Central memory CD8-positive, alpha-beta T cell (primary cell): ENCODE data around the gene DLGAP1.

ENCODE experiments used
- ATAC-seq: fragments of 150-1000 bp; cut with Tn5 transposase; replicated peaks from 2 replicates; pipeline ENCODE4 v1.10.0; 2022; ENCODE audit warnings: mild to moderate bottlenecking, moderate FRiP score, moderate number of reproducible peaks; ENCODE audit not compliant: poor library complexity, severe bottlenecking; ENCODE audit errors: extremely low read depth
- DNase-seq, 2 donors: peaks; one replicate each; pipeline ENCODE4 v3.0.0; 2021; ENCODE audit warnings: low spot score in 2 of 2
- H3K27ac Mint-ChIP-seq: one replicate; pipeline ENCODE4 v1.8.0; 2022; ENCODE audit warnings: low read depth, mild to moderate bottlenecking, moderate library complexity, mixed read lengths
- H3K27me3 Mint-ChIP-seq: one replicate; pipeline ENCODE4 v1.8.0; 2022; ENCODE audit warnings: mixed read lengths
- H3K36me3 Mint-ChIP-seq: one replicate; pipeline ENCODE4 v1.8.0; 2022; ENCODE audit warnings: mild to moderate bottlenecking, moderate library complexity, mixed read lengths; ENCODE audit not compliant: insufficient read depth
- H3K4me1 Mint-ChIP-seq: one replicate; pipeline ENCODE4 v1.8.0; 2022; ENCODE audit warnings: mixed read lengths
- H3K4me3 Mint-ChIP-seq: one replicate; pipeline ENCODE4 v1.8.0; 2022; ENCODE audit warnings: mild to moderate bottlenecking, moderate library complexity, mixed read lengths
- H3K9me3 Mint-ChIP-seq: one replicate; pipeline ENCODE4 v1.8.0; 2022; ENCODE audit warnings: mixed read lengths

The DLGAP1 gene

GRCh38 chr18:4369705-4370104, 85.4 kb downstream of the DLGAP1 start:
- Mint-ChIP-seq H3K9me3 (peaks cover 32% of the 10 kb centered on the region), H3K27ac (no peak overlapping the region), H3K36me3 (no peaks in the 10 kb centered on the region), H3K27me3 (no peaks in the 10 kb centered on the region), H3K4me3 (no peak overlapping the region), H3K4me1 (no peaks in the 10 kb centered on the region)
- no peak for ATAC-seq
- DNase-seq = no peak

GRCh38 chr18:4360221-4360715, 94.8 kb downstream of the DLGAP1 start:
- DNase-seq (no peak), ATAC-seq (no peak)
- no peak overlapping the region for H3K27ac Mint-ChIP-seq
- no peak overlapping the region for H3K4me3 Mint-ChIP-seq
- no peaks in the 10 kb centered on the region for H3K4me1 Mint-ChIP-seq
- H3K27me3 Mint-ChIP-seq = no peaks in the 10 kb centered on the region
- no peaks in the 10 kb centered on the region for H3K36me3 Mint-ChIP-seq
- H3K9me3 Mint-ChIP-seq = peaks cover 47% of the 10 kb centered on the region

- Mint-ChIP-seq H3K4me3 (no peak overlapping the region), H3K27me3 (no peaks in the 10 kb centered on the region), H3K27ac (no peak overlapping the region), H3K9me3 (peaks cover 48% of the 10 kb centered on the region), H3K36me3 (no peaks in the 10 kb centered on the region), H3K4me1 (no peaks in the 10 kb centered on the region)
- DNase-seq (no peak), ATAC-seq (no peak)
Observed at GRCh38 chr18:4358618-4359017, 96.5 kb downstream of the DLGAP1 start.

- H3K27me3 Mint-ChIP-seq = no peaks in the 10 kb centered on the region
- peaks cover 46% of the 10 kb centered on the region for H3K9me3 Mint-ChIP-seq
- no peaks in the 10 kb centered on the region for H3K4me1 Mint-ChIP-seq
- no peak overlapping the region for H3K27ac Mint-ChIP-seq
- ATAC-seq (no peak), DNase-seq (no peak)
- H3K36me3 Mint-ChIP-seq = no peaks in the 10 kb centered on the region
- no peak overlapping the region for H3K4me3 Mint-ChIP-seq
Observed at GRCh38 chr18:4357579-4357978, 97.5 kb downstream of the DLGAP1 start.

GRCh38 chr18:4356929-4357328, 98.2 kb downstream of the DLGAP1 start:
- Mint-ChIP-seq H3K4me3 (no peak overlapping the region), H3K36me3 (no peaks in the 10 kb centered on the region), H3K4me1 (no peaks in the 10 kb centered on the region), H3K27ac (no peak overlapping the region), H3K27me3 (no peaks in the 10 kb centered on the region), H3K9me3 (peaks cover 52% of the 10 kb centered on the region)
- ATAC-seq = no peak
- DNase-seq = no peak

GRCh38 chr18:4353853-4354418, 101.2 kb downstream of the DLGAP1 start:
- H3K27ac Mint-ChIP-seq = no peak overlapping the region
- no peaks in the 10 kb centered on the region for H3K36me3 Mint-ChIP-seq
- ATAC-seq = no peak
- DNase-seq = no peak
- H3K4me1 Mint-ChIP-seq = no peaks in the 10 kb centered on the region
- no peak overlapping the region for H3K4me3 Mint-ChIP-seq
- no peaks in the 10 kb centered on the region for H3K27me3 Mint-ChIP-seq
- peaks cover 35% of the 10 kb centered on the region for H3K9me3 Mint-ChIP-seq

GRCh38 chr18:4352746-4353551, 102.2 kb downstream of the DLGAP1 start:
- Mint-ChIP-seq H3K9me3 (peaks cover 35% of the 10 kb centered on the region), H3K27me3 (no peaks in the 10 kb centered on the region), H3K4me1 (no peaks in the 10 kb centered on the region), H3K27ac (no peak overlapping the region), H3K4me3 (no peak overlapping the region), H3K36me3 (no peaks in the 10 kb centered on the region)
- DNase-seq (no peak), ATAC-seq (no peak)

GRCh38 chr18:4351005-4351404, 104.1 kb downstream of the DLGAP1 start:
- no peaks in the 10 kb centered on the region for H3K36me3 Mint-ChIP-seq
- H3K4me1 Mint-ChIP-seq = no peaks in the 10 kb centered on the region
- no peak overlapping the region for H3K4me3 Mint-ChIP-seq
- DNase-seq (no peak), ATAC-seq (no peak)
- no peaks in the 10 kb centered on the region for H3K27me3 Mint-ChIP-seq
- no peak overlapping the region for H3K27ac Mint-ChIP-seq
- peaks cover 24% of the 10 kb centered on the region for H3K9me3 Mint-ChIP-seq

GRCh38 chr18:4335386-4335785, 119.7 kb downstream of the DLGAP1 start:
- DNase-seq (no peak), ATAC-seq (no peak)
- no peak overlapping the region for H3K4me3 Mint-ChIP-seq
- no peak overlapping the region for H3K27ac Mint-ChIP-seq
- H3K36me3 Mint-ChIP-seq = no peaks in the 10 kb centered on the region
- H3K9me3 Mint-ChIP-seq = peaks cover 20% of the 10 kb centered on the region
- H3K27me3 Mint-ChIP-seq = no peaks in the 10 kb centered on the region
- H3K4me1 Mint-ChIP-seq = no peaks in the 10 kb centered on the region

- Mint-ChIP-seq H3K36me3 (no peaks in the 10 kb centered on the region), H3K9me3 (peaks cover 20% of the 10 kb centered on the region), H3K4me3 (no peak overlapping the region), H3K27ac (no peak overlapping the region), H3K27me3 (no peaks in the 10 kb centered on the region), H3K4me1 (no peaks in the 10 kb centered on the region)
- no peak for DNase-seq
- no peak for ATAC-seq
Observed at GRCh38 chr18:4333043-4333442, 122.1 kb downstream of the DLGAP1 start.

GRCh38 chr18:4319738-4320677, 135.1 kb downstream of the DLGAP1 start:
- Mint-ChIP-seq H3K9me3 (peaks cover 11% of the 10 kb centered on the region), H3K27ac (no peak overlapping the region), H3K27me3 (no peaks in the 10 kb centered on the region), H3K4me1 (no peaks in the 10 kb centered on the region), H3K36me3 (no peaks in the 10 kb centered on the region), H3K4me3 (no peak overlapping the region)
- DNase-seq = no peak
- no peak for ATAC-seq

- no peaks in the 10 kb centered on the region for H3K36me3 Mint-ChIP-seq
- DNase-seq (no peak), ATAC-seq (no peak)
- peaks cover 6% of the 10 kb centered on the region for H3K9me3 Mint-ChIP-seq
- no peaks in the 10 kb centered on the region for H3K4me1 Mint-ChIP-seq
- H3K27ac Mint-ChIP-seq = no peak overlapping the region
- H3K4me3 Mint-ChIP-seq = no peak overlapping the region
- H3K27me3 Mint-ChIP-seq = no peaks in the 10 kb centered on the region
Observed at GRCh38 chr18:4318311-4318710, 136.8 kb downstream of the DLGAP1 start.
